Left forelimb (tissue), 1 donor: ENCODE data around the gene MBTPS1.

Experiments used
- DNase-seq: peaks from one replicate; pipeline ENCODE4 v3.0.0-alpha.2; 2018; ENCODE audit warnings: low spot score

The MBTPS1 gene

DNA sequence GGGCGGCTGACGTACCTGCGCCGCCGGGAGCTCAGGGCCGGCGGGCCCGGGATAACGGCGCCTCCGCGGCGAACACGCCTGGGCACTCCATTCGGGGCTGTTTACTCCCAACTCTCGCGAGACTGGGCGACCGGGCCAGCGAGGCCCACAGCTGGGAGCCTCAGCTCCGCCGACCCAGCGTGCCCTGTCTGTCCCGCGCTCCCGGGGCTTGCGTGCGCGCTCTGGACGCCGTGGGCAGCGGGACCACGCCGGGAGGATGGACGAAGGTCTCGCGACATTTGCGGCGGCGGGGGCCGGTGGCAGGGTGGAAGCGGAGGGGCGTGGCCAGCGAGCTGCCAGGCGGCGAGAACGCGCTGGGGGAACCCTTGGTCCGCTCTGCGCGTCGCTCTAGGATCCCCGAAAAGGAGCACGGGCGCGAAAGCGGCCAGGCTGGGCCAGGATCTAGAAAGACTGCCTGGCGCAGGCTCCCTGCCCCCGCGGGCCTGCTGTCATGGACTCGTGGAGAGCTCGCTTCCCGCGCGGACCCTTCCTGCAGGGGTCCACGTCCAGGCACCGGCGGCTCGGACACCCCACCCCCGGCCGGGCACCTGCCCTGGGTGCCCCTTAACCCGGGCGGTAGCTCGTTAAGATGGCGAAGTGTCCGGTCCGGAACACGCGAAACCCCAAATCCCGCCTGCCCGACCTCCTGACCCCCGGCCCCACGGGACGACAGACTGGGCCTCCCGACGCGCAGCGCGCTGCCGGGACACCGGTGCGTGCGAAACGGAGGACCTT is at the start of gene MBTPS1:
Gene MBTPS1 (minus strand): TSS at position 223 of the 774 bp plus-strand sequence. CDS start 15,159 bp downstream, outside the sequence.
- DNase-seq, result peak; percentile 99

DNA sequence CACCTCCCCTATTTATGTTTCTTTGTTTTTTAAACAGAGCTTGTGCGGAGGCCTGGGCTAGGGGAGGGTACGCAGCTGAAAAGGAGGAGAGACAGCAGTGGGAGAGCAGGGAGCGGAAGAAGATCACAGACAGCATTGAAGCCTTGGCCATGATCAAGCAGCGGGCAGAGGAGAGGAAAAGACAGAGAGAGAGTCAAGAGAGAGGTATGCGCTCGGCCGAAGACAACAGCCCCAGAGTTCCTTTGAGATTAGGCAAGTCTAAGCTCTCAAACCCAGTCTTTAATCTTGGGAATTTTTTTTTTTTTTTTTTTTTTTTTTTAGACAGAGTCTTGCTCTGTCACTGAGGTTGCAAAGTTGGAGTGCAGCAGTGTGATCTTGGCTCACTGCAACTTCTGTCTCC is 49.0 kb upstream of the MBTPS1 start:
- DNase-seq, result no peak

DNA sequence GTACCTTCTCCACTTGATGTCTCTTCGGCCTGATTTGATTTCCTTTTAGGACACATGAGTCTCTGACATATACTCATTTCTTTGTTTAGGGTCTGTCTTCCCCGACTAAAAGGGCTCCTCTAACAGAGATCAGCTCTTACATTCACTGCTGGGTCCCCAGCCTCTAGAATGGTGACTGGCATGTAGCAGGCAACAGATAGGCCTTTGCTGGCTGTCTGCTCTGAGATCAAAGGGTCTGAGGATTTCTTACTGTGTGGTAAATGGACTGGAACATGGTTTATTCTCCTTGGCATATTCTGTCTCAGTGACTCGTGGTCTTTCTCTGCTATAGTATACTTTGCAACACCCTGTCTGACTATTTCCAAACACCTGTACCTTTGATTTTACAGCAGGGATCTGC is 45.1 kb upstream of the MBTPS1 start:
- no peak for DNase-seq

DNA sequence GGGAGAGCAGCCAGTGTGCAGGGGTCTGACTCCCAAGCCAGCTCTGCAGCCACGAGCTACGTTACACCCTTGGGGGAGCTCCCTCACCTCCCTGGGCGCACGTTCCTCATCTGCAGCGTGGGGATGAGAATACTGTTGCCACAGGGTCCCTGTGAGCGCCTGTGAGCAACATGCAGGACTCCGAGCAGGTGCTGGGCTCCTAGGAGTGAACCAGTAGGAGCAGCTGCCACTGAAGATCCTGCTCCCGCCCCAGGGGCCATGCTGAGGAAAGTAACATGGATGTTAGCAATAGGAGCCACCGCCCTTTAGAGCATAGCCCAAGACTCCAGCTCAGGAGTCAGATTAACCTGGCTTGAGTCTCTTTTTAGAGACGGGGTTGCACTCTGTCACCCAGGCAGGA is 44.3 kb upstream of the MBTPS1 start:
- DNase-seq, result no peak

DNA sequence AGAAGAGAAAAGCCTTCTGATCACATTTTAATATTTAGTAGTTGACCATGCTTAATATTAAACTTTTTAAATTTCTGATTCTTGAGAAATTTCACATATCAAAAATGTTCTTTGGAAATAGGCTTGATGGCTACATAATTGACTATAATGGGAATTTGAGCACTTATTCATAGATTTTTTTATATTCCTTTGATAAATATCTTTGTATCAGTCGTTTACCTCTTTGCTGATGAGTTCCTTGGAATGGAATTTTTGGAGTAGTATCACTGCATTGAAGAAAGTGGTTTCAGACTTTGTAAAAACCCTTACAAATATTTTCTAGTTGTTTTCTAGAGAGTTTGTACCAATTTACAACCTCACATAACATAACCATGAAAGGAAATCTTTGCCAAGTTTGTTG is 43.1 kb upstream of the MBTPS1 start:
- DNase-seq, result no peak

DNA sequence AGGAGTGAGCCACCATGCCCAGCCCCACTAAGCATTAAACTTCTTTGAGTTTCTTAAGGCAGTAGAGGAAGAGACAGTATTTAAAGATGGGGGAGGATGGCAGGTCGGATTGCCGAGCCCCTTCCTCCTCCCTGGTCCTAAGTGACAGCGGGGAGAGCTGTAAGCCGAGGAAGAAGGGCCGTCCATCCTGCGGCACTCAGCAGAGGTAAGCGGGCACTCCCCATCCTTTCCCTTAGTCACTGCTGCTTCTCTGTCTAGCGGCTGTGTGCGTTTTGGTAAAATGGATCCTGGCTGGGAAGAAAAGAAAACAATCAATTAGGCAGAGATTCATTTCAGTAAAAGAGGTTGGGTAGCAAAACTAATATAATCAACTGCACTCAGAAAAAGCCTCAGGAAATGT is 42.3 kb upstream of the MBTPS1 start:
- no peak for DNase-seq

DNA sequence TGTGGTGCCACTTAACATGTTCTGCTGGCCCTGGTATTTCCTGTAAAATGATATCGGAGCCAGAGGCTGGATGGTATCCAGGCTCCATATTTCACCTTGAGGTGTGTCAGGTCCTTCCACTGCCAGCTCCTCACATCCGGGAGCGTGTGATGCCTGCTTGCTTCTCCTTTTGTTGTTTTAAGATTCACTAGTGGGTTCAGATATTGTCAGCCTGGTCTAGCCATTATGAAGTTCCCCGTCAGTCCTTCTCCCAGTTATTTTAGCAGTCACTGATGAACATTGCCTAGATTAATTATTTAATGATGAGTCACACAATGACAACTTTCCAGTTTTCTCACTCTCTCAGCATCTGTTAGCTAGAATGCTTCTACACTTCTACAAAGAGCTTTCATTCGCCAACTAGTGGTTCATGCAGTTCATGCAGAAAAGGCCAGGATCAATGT is 39.6 kb upstream of the MBTPS1 start:
- DNase-seq, result no peak

DNA sequence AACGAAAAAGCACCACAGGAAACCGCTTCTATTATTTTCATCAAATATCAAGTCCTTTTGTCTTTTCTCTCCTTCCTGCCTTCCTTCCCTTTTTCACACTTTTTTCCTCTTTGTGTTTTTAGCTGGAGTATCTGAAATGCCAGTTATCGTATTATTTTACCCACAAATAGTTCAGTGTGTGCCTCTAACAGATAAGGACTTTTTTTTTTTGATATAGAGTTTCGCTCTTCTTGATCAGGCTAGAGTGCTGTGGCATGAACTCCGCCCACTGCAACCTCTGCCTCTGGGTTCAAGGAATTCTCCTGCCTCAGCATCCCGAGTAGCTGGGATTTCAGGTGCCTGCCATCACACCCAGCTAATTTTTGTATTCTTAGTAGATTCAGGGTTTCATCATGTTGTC is 39.0 kb upstream of the MBTPS1 start:
- no peak for DNase-seq

DNA sequence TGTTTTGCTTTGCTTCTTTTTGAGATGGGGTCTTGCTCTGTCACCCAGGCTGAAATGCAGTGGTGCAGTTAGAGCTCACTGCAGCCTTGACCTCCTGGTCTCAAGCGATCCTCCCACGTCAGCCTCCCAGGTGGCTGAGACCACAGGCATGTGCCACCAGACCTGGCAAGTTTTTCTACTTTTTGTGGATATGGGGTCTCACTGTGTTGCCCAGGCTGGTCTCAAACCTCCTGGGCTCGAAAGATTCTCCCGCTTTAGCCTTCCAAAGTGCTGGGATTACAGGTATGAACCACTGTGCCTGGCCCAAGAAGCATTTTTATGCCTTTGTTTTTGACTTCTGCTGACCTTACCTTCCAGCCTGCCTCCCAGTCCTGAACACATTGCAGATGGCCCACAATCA is 38.5 kb upstream of the MBTPS1 start:
- no peak for DNase-seq

DNA sequence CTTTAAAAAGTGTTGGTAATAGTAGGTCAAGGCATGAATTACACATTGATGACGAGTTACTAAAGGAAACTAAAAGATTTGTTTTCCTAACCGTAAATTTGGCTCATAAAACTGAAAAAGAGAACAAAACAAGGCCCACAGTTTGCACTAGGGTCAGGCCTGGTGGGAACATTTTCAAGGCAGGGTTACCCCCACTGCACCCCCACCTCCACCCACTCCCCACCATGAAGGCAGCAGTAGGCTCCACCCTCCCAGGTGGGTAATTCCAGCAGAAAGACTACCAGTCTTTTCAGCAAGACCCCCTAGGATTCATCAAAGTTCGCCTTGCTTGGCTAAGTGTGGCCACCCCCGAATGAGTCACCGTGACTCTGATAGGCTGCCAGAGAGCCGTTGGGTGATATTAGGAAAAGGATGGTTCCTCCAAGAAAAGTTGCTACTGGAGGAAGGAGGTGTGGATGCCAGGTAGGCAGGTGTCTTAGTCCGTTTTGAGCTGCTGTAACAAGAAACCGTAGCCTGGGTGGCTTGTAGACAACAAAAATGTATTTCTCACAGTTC is 37.0 kb upstream of the MBTPS1 start:
- no peak for DNase-seq

DNA sequence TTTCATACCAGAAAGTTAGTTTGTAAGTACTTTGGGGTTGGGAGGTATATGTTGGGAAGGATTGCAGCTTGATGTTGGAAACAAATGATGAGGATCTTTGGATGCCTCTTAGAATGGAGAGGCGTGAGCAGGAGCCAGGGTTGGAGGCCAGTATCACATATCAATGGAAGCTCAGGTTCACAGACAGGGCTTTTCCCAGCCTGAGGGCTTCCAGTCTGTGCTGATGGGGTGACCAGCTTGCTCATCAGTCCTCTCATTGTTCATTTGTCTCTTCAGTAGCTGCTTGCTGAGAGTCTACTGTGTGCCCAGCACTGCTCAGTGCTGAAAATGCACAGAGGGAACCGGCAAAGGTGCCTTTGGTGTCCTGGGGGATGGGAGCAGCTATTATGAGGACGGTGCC is 34.2 kb upstream of the MBTPS1 start:
- DNase-seq, result no peak

DNA sequence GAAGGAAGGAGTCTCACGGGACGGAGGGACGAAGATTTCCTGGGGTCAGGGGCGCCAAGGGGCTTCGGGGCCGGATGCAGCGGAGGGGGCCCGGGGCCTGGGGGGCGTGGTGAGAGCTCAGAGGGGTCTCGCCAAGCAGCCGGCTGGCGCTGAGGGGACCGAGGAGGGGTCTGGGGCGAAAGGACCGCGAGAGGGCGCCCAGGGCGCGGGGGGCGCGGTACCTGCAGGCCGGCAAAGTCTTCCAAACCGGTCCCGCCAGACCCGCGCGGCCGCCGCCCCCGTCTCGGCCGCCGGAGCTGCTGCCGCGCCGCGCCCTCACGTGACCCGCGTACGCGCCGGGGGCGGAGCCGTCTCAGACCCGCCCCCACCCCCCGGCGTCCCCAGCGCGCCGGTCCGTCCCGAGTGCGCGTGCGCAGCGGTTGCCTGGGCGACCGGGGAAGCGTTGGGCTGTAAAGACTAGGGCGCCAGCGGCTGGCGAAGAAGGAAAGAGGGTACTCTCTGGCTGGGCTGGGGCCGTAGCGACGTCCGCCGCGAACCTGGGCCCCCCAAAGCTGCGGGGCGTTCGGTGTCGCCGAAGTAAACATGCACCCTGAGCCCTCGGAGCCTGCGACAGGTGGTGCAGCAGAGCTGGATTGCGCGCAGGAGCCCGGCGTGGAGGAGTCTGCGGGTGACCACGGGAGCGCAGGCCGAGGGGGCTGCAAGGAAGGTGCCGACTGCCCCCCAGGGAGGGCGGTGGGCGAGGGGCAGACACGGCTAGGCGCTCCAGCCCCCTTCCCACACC is 28.3 kb upstream of the MBTPS1 start, which contains the start of the genes DNAAF1 and HSDL1:
Gene DNAAF1 (plus strand): TSS at position 450 of the 781 bp plus-strand sequence. CDS start 133 bp downstream, at position 583.
Gene HSDL1 (minus strand): TSS at position 319 of the 781 bp plus-strand sequence. CDS start 13,856 bp downstream, outside the sequence.
- peak; percentile 93 for DNase-seq

DNA sequence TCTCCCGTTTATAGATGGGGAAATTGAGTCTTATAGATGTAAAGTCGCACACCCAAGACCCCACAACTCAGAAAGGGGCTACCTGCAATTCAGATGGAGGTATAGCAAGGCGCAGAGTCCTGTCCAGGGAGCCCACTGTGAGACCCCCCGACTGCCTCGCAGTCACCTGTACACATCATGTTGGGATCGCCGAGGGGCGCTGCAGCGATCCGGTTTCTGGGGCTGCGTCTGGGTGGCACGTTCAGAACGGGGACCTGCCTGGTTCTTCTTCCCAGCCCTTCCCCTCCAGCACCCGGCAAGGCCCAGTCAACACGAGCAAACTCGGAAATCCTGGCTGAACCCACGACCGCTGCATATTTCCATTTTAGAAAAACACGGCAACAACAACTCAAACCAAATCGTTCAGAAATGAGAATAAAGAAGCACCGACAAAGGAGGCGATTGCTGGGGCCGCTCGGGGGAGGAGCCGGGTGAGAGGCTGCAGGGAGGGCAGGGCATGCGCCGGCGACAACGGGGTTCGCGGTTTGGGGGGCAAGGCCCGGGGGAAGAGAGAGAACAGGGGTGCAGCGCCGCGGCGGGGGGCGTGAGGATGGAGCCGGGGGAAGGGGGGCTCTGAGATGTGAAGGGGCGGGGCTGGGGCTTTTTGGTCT is 27.6 kb upstream of the MBTPS1 start:
- no peak for DNase-seq

DNA sequence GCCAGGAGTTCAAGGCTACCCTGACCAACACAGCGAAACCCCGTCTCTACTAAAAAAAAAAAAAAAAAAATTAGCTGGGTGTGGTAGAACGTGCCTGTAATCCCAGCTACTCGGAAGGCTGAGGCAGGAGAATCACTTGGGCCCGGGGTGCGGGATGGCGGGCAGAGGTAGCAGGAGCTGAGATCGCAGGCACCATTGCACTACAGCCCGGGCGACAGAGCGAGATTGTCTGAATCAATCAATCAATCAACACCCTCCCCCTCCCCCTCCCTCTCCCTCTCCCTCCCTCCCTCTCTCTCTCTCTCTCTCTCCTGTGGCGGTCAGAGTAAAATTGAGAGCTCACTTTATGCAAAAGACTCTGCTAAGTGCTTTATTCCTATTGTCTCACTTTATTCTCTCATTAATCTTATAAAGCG is 27.1 kb upstream of the MBTPS1 start:
- no peak for DNase-seq

DNA sequence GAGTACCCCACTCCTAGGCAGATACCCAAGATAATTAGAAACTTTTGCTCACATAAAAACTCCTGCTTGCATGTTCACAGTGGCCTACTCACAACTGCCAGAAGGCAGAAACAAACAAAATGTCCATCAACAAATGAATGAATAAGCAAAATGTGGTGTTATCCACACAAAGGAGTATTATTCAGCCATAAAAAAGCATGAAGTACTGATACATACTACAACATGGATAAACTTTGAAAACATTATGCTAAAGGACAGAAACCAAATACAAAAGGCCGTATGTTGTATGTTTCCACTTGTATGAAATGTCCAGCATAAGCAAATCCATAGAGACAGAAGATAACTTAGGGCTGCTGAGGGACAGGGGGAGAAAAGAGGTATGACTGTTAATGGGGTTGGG is 26.3 kb upstream of the MBTPS1 start:
- DNase-seq, result no peak

DNA sequence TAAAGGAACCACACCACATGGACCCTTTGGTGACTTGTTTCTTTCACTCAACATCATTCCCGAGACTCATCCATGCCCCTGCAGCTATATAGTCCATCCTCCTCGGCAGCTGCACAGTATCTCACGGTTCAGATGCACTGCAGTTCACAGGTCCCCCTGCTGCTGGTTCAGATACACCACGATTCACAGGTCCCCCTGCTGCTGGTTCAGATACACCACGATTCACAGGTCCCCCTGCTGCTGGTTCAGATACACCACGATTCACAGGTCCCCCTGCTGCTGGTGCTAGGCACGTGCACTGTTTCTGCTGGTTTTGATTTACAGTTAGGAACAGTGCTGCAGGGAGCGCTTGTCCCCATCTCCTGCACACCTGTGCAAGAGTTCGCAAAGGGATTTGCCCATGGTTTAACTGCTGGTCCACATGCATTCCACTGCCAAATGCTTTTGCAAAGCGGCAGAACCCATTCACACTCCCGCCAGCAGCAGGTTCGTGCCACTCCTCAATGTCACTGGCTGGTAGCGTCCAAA is 24.5 kb upstream of the MBTPS1 start:
- no peak for DNase-seq

DNA sequence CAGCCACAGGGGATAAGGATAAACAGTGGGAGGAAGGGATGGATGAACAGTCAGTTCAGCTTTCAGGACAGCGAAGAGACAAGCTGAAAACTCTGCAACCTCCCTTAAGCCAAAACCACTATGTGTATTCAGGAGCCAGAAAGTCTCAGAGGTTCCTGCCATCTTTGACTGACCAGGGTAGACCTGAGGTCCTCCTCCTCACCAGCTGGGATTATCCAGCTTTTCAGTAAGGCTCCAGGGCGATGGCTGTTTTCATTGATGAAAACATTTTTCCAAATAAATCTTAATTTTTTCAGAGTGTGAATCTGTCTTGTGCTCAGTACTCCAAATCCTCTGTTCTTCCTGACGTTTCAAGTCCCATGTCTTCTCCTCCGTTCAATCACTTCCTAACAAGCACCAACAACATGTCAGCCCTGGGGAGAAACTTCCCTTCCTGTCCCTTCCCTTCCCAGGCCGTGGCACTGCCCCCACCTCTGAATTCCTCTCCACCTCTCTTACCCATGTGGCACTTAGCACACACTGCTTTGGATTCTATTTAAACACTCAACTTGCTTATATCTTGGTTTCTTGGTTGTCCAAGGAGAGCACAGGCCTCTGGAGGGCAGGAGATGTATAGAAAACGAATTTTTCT is 23.0 kb upstream of the MBTPS1 start:
- no peak for DNase-seq

DNA sequence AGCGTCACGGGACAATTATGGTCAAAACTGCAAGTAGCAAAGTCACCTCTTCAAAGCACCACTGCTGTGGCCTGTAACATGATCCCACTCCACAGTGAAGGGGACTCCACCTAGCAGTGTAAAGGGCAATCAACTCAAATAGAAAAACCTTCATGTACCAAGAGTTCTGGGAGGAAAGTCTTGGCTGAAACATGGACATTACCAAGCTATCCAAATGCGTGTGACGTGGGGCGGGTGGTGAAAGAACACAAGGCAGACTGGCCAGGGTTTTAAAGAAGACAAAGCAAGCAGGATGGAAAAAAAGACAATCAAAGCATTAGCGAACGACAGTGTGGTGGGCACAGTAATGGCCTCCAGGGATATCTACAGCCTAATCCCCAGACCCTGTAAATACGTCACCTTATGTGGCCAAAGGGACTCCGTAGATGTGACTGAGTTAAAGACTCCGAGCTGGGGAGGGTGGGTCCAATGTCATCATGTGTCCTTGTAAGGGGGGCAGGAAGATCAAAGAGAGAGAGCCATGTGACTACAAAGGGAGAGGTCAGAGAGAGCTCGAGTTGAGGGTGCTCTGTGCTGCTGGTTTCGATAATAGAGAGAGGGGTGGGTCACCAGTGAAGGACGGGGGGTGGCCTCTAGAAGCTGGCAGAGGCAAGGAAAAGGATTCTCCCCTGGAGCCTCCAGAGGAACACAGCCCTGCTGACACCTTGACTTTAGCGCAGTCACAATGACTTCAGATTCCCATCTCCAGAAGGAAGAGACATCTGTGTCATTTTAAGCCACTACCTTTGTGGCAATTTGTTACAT is 22.3 kb upstream of the MBTPS1 start:
- DNase-seq, result no peak

DNA sequence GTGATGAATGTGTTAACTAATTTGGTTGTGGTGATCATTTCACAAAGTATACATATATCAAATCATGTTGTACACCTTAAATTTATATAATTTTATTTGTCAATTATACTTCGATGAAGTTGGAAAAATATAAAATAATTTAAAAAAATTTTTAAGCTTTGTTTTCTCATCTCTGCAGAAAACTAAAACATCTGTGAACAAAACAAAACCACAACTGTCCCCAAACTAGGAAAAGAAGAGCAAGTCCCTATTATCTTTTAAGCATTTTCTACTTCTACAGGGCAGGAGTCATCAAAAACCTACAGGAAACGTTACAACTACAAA is 21.7 kb upstream of the MBTPS1 start:
- DNase-seq, result no peak

DNA sequence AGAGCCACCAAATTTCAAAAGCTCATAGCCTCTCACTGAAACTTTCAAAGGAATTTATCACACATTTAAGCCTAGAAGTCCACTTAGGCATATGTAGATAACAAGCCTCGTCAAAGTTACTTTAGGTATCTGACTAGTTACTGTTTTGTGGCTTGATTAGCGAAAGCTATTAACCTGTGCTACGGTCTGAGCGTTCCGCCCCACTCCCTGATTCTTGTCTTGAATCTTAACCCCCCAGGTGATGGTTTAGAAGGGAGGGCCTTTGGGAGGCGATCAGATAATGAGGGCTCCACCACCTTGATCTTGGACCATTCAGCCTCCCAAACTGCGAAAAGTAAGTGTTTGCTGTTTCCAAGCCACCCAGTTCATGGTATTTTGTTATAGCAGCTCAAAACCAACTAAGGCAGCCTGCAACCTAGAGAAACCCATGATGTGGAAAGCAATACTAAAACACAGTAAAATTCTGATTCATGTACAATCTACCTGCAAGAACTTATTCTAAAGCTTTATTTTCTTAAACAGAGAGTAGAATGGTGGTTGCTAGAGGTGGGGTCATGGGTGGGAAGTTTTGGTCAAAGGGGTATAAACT is 21.1 kb upstream of the MBTPS1 start:
- no peak for DNase-seq
